Common myeloid progenitor, CD34-positive (primary cell): Measurements from ENCODE around the gene IL2RG.

Experiments
- CTCF ChIA-PET: fragments of 350-600 bp; sonication (Branson Sonifier 250); formaldehyde crosslinking; loops from one replicate; lab custom pipeline; 2021; ENCODE audit warnings: antibody characterized with exemption; lab: Charles Lee
- POLR2A ChIA-PET: fragments of 350-600 bp; sonication (Branson Sonifier 250); formaldehyde crosslinking; loops from one replicate; lab custom pipeline; 2021; ENCODE audit warnings: antibody characterized with exemption; lab: Charles Lee
- DNase-seq, 3 donors: peaks; one replicate each; pipeline versions ENCODE4 v3.0.0 to v3.0.0-alpha.2; 2013
- H3K27ac ChIP-seq, 2 experiments: 1 replicate in 1 of 2; 2 replicates in 1 of 2; pipeline ENCODE4 v1.7.0; 2013; ENCODE audit warnings: inconsistent platforms in 2 of 2, low read length in 2 of 2, mild to moderate bottlenecking in 2 of 2, low read depth in 1 of 2, moderate library complexity in 1 of 2; ENCODE audit not compliant: severe bottlenecking in 2 of 2, insufficient read depth in 1 of 2, poor library complexity in 1 of 2
- H3K27me3 ChIP-seq, 5 experiments: replicated peaks in 2 of 5; 1 replicate in 3 of 5; 2 replicates in 2 of 5; pipeline versions ENCODE4 v1.6.1 to v1.7.0; 2013; ENCODE audit warnings: low read length in 4 of 5, mild to moderate bottlenecking in 2 of 5, moderate library complexity in 2 of 5, inconsistent platforms in 1 of 5; ENCODE audit not compliant: insufficient read depth in 5 of 5, control insufficient read depth in 4 of 5
- H3K36me3 ChIP-seq, 4 experiments: 1 replicate in 2 of 4; 2 replicates in 2 of 4; pipeline versions ENCODE4 v1.6.1 to v1.7.0; 2013; ENCODE audit warnings: low read length in 3 of 4, control low read depth in 1 of 4, mild to moderate bottlenecking in 1 of 4; ENCODE audit not compliant: control insufficient read depth in 4 of 4, insufficient read depth in 4 of 4
- H3K4me1 ChIP-seq, 4 experiments: 1 replicate in 3 of 4; 2 replicates in 1 of 4; pipeline versions ENCODE4 v1.6.1 to v1.7.1; 2013; ENCODE audit warnings: low read length in 3 of 4, mild to moderate bottlenecking in 3 of 4, control low read depth in 1 of 4, inconsistent platforms in 1 of 4, moderate library complexity in 1 of 4; ENCODE audit not compliant: control insufficient read depth in 4 of 4, insufficient read depth in 4 of 4; ENCODE audit errors: control extremely low read depth in 1 of 4
- H3K4me3 ChIP-seq, 7 experiments: 1 replicate in 4 of 7; 2 replicates in 3 of 7; pipeline versions ENCODE4 v1.5.1 to v1.7.0; 2013; ENCODE audit warnings: mild to moderate bottlenecking in 7 of 7, low read length in 6 of 7, moderate library complexity in 6 of 7, inconsistent platforms in 2 of 7, low read depth in 2 of 7, control low read depth in 1 of 7; ENCODE audit not compliant: insufficient read depth in 4 of 7, control insufficient read depth in 1 of 7; ENCODE audit errors: extremely low read depth in 1 of 7
- H3K9me3 ChIP-seq, 5 experiments: 1 replicate in 4 of 5; 2 replicates in 1 of 5; pipeline versions ENCODE4 v1.6.1 to v1.7.1; 2013; ENCODE audit warnings: low read length in 4 of 5, mild to moderate bottlenecking in 2 of 5, inconsistent platforms in 1 of 5, low read depth in 1 of 5, moderate library complexity in 1 of 5; ENCODE audit not compliant: control insufficient read depth in 4 of 5, insufficient read depth in 2 of 5; ENCODE audit errors: control extremely low read depth in 1 of 5
- WGBS: methylation state at CpG from one replicate; pipeline ENCODE4 v1.1.5; 2013; ENCODE audit not compliant: insufficient coverage; 5-methylcytosine and 5-hydroxymethylcytosine counted together

Gene IL2RG

DNA sequence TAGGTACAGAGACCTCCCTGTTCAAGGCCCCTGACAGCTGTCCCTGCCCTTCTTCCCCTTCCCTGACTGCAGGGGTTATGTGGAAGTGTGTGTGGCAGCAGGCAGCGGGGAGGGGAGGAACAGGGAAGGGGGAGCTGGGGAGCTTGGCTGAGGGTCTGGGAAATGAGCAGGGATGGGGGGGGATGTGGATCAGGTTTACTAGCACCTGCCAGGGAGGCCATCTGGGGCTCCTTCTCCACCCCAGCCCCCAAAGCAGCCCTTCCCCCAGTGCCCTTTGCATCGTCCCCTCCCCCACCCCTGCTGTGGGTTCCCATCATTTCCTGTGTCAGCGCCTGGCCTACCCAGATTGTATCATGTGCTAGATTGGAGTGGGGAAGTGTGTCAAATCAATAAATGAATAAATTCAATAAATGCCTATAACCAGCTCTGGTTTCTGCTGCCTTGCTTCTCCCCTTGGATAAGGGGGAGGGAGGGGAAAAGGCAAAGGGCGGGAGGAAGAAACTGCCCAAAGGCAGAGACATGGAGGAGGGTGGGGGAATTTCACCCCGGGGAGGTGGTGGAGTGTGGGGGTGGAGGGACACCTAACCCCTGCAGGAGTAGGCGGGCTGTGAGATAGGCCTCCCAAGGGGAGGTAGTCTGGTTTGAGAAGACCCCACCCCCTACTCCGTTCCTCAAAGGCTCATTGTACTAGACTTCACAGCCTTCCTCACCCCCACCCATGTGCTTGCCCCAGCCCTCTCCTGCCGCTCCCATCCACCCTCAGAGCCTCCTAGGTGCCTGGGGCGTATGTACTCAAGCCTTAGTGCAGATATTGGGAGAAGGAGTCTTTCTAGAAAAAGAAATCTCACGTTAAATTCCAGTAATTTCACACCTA lies 8.0 kb downstream of the IL2RG start:
- no peaks in the 10 kb centered on the region for H3K9me3 ChIP-seq
- 10% methylated on average over 2 of the region's 10 CpGs for WGBS
- H3K27me3 ChIP-seq = peaks cover 0 to 11% (median 0%) of the 10 kb centered on the region in 5 experiments
- H3K4me1 ChIP-seq = peaks cover 16 to 71% (median 61%) of the 10 kb centered on the region in 4 experiments
- peaks cover 0 to 5% (median 0%) of the 10 kb centered on the region in 4 experiments for H3K36me3 ChIP-seq
- peak overlapping the region; percentile 67 to 82 for H3K27ac ChIP-seq
- ChIA-PET POLR2A (interaction anchor here (1.2 to 2.3 kb wide), 3 partner anchors 8 to 26 kb away, joined by 3 to 13 read pairs (median 9); partner anchors contain the start of genes IL2RG and MED12), CTCF (interaction anchor here (1.2 to 8.3 kb wide), 6 partner anchors 9 to 133 kb away, joined by 3 to 109 read pairs (median 18); partner anchors contain the start of genes IL2RG and MED12)
- H3K4me3 ChIP-seq = peak overlapping the region in 5 of 7 experiments; percentile 9 to 64 (median 40)
- peak; percentile 60 to 86 (median 84) for DNase-seq

DNA sequence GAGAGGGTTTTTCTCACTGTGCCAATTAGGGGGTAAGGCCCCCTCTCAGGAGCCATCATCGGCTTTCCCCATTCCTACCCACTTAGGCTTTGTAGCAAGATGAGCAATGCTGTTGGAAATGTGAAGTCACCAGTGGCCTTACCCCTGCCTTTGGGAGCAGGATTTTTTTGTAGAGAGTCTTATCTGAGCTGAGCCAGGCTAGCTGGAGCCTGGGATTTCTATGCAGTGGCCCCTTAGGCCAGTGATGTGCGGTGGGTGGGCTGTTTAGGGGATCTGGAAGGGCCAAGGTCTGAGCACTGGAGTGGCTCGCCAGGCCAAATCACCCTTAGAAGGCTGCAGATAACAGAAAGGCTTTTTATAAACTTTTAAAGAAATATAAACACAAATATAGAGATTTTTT lies 9.1 kb downstream of the IL2RG start:
- Histone ChIP-seq H3K9me3 (no peaks in the 10 kb centered on the region), H3K36me3 (peaks cover 0 to 5% (median 0%) of the 10 kb centered on the region in 4 experiments), H3K27ac (peak overlapping the region in 1 of 2 experiments; percentile 82), H3K27me3 (peaks cover 0 to 11% (median 0%) of the 10 kb centered on the region in 5 experiments), H3K4me3 (no peak overlapping the region), H3K4me1 (peaks cover 13 to 71% (median 56%) of the 10 kb centered on the region in 4 experiments)
- POLR2A ChIA-PET = interaction anchor here (1.2 to 2.3 kb wide), 3 partner anchors 9 to 27 kb away, joined by 3 to 13 read pairs (median 9); partner anchors contain the start of genes IL2RG and MED12
- no peak for DNase-seq
- CTCF ChIA-PET = interaction anchor here (1.1 to 8.3 kb wide), 10 partner anchors 10 to 132 kb away, joined by 3 to 109 read pairs (median 7); partner anchors contain the start of genes IL2RG and MED12
- 60% methylated on average over 1 of the region's 3 CpGs for WGBS

DNA sequence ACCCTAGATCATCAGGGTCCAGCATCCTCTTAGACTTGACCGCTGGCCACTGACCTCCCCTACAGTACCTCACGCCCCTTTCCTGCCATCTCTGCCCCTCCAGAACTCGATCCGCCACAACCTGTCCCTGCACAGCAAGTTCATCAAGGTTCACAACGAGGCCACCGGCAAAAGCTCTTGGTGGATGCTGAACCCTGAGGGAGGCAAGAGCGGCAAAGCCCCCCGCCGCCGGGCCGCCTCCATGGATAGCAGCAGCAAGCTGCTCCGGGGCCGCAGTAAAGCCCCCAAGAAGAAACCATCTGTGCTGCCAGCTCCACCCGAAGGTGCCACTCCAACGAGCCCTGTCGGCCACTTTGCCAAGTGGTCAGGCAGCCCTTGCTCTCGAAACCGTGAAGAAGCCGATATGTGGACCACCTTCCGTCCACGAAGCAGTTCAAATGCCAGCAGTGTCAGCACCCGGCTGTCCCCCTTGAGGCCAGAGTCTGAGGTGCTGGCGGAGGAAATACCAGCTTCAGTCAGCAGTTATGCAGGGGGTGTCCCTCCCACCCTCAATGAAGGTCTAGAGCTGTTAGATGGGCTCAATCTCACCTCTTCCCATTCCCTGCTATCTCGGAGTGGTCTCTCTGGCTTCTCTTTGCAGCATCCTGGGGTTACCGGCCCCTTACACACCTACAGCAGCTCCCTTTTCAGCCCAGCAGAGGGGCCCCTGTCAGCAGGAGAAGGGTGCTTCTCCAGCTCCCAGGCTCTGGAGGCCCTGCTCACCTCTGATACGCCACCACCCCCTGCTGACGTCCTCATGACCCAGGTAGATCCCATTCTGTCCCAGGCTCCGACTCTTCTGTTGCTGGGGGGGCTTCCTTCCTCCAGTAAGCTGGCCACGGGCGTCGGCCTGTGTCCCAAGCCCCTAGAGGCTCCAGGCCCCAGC lies 10.5 kb downstream of the IL2RG start:
- CTCF ChIA-PET = interaction anchor here (0.9 to 8.3 kb wide), 12 partner anchors 10 to 102 kb away, joined by 3 to 109 read pairs (median 6); partner anchors contain the start of genes IL2RG and MED12
- 71% methylated on average over 28 of the region's 31 CpGs for WGBS
- H3K4me3 ChIP-seq = no peak overlapping the region
- POLR2A ChIA-PET = interaction anchor here (0.9 to 1.2 kb wide), 3 partner anchors 18 to 29 kb away, joined by 3 to 14 read pairs (median 3); partner anchors contain the start of gene MED12
- peaks cover 0 to 5% (median 0%) of the 10 kb centered on the region in 4 experiments for H3K36me3 ChIP-seq
- H3K27me3 ChIP-seq = peaks cover 0 to 15% (median 0%) of the 10 kb centered on the region in 5 experiments
- peak in 2 of 3 donors; percentile 27 to 38 for DNase-seq
- H3K9me3 ChIP-seq = no peaks in the 10 kb centered on the region
- no peak overlapping the region for H3K27ac ChIP-seq
- peaks cover 8 to 66% (median 51%) of the 10 kb centered on the region in 4 experiments for H3K4me1 ChIP-seq

DNA sequence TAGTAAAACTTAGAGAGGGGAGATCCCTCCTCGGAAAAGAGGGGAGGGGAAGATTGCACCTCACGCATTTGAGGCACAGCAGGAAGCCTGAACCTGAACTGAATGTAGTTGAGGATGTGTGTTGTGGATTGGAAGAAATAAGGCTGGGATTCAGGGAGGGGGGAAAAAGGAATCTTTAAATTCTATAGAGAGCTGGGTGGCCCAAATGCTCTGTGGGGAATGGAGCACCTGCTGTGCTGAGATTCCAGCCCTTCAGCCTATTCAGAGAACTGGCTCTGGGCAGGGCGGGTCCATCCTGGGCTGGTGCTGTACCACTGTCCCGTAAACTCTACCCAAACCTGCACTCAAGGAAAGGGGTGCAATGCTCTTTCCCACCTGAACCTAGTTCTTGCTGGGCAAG lies 11.6 kb downstream of the IL2RG start:
- Histone ChIP-seq H3K27ac (no peak overlapping the region), H3K36me3 (peaks cover 0 to 5% (median 0%) of the 10 kb centered on the region in 4 experiments), H3K4me3 (no peak overlapping the region), H3K4me1 (peaks cover 6 to 66% (median 48%) of the 10 kb centered on the region in 4 experiments), H3K27me3 (peaks cover 0 to 23% (median 0%) of the 10 kb centered on the region in 5 experiments), H3K9me3 (no peaks in the 10 kb centered on the region)
- 70% methylated on average over 4 of the region's 4 CpGs for WGBS
- DNase-seq = no peak
- ChIA-PET CTCF (interaction anchor here (0.9 to 8.3 kb wide), 8 partner anchors 10 to 81 kb away, joined by 3 to 109 read pairs (median 6); partner anchors contain the start of genes IL2RG and MED12), POLR2A (interaction anchor here (1.1 kb wide), 1 partner anchor 31 kb away, joined by 3 read pairs; no protein-coding TSS in a partner anchor)

DNA sequence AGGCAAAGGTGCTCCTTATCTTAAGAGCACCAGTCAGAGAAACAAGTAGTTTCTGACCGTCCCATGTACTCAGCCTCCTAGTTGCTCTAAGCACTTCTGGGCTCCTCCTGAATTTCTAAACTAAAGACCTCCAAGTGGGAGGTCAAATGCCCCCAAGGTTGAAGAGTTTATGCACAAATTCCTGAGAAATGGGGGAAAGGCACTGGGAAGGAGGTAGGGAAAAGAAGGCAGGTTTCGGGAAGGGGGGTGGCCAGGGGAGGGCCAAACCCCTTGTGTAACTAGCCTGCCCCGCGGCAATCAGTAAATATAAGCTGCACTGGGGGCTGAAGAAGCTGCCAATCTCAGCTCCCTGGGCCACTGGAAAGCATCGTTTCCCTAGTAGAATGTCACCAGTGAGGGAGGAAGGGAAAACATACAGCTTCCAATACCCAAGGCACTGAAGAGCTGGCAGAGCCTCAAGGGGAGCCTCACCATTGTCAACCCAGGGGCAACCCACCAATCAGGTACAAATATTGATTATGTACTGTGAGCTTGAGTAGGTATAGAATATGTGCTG lies 12.3 kb downstream of the IL2RG start:
- peaks cover 0 to 5% (median 0%) of the 10 kb centered on the region in 4 experiments for H3K36me3 ChIP-seq
- DNase-seq = no peak
- peaks cover 0 to 59% (median 41%) of the 10 kb centered on the region in 4 experiments for H3K4me1 ChIP-seq
- H3K9me3 ChIP-seq = no peaks in the 10 kb centered on the region
- CTCF ChIA-PET = interaction anchor here (0.9 to 8.3 kb wide), 8 partner anchors 9 to 81 kb away, joined by 3 to 109 read pairs (median 6); partner anchors contain the start of genes IL2RG and MED12
- POLR2A ChIA-PET = no interaction called here
- H3K27ac ChIP-seq = no peak overlapping the region
- peaks cover 0 to 20% (median 0%) of the 10 kb centered on the region in 5 experiments for H3K27me3 ChIP-seq
- 76% methylated on average over 4 of the region's 5 CpGs for WGBS
- no peak overlapping the region for H3K4me3 ChIP-seq

DNA sequence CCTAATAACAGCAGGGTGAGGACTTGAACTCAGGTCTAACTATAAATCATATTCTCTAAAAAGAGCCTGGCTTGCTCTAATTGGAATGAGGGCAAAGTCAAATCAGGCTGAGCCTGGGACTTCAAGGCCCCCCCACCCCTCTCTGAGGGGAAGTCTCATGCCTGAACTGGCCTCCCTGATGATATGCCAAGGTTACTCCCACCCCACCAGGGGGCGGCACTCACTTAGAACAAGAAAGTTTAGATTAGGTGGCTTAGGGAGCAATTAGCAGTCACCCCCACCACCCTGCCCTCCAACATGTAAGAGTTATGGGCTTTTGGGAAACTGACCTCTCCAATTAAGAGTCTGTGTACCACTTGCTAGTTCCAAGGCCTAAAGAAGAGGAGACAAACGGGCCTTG lies 13.1 kb downstream of the IL2RG start:
- Histone ChIP-seq H3K27me3 (peaks cover 0 to 20% (median 0%) of the 10 kb centered on the region in 5 experiments), H3K27ac (no peak overlapping the region), H3K4me3 (no peak overlapping the region), H3K4me1 (peaks cover 0 to 52% (median 34%) of the 10 kb centered on the region in 4 experiments), H3K9me3 (no peaks in the 10 kb centered on the region), H3K36me3 (peaks cover 0 to 5% (median 0%) of the 10 kb centered on the region in 4 experiments)
- POLR2A ChIA-PET = no interaction called here
- peak; percentile 80 to 88 (median 87) for DNase-seq
- 30% methylated on average over 2 of the region's 2 CpGs for WGBS
- CTCF ChIA-PET = interaction anchor here (0.9 to 2.2 kb wide), 6 partner anchors 9 to 84 kb away, joined by 3 to 13 read pairs (median 4); no protein-coding TSS in a partner anchor
